BLaER1 treated with 17β-estradiol and CSF1 and Interleukin-3, amounts not matched to agents 10 nM and 100 nM (cell line): ENCODE measurements around the gene EHD1.

ENCODE experiments used
- H3K27ac ChIP-seq, 11 experiments: shearing (Covaris generic); formaldehyde crosslinking; 2 replicates each; pipeline ENCODE4 v1.8.1; 2022
- H3K27me3 ChIP-seq, 11 experiments: shearing (Covaris generic); formaldehyde crosslinking; 2 replicates each; pipeline ENCODE4 v1.8.1; 2022
- H3K36me3 ChIP-seq, 11 experiments: shearing (Covaris generic); formaldehyde crosslinking; 2 replicates each; pipeline ENCODE4 v1.8.1; 2022
- H3K4me1 ChIP-seq, 10 experiments: shearing (Covaris generic); formaldehyde crosslinking; 2 replicates each; pipeline ENCODE4 v1.8.1; 2022
- H3K4me2 ChIP-seq, 11 experiments: shearing (Covaris generic); formaldehyde crosslinking; 2 replicates each; pipeline ENCODE4 v1.8.1; 2022
- H3K4me3 ChIP-seq, 10 experiments: shearing (Covaris generic); formaldehyde crosslinking; 2 replicates each; pipeline ENCODE4 v1.8.1; 2022
- H3K9ac ChIP-seq, 11 experiments: shearing (Covaris generic); formaldehyde crosslinking; 2 replicates each; pipeline ENCODE4 v1.8.1; 2022
- H3K9me3 ChIP-seq, 11 experiments: shearing (Covaris generic); formaldehyde crosslinking; replicated peaks in 1 of 11; 2 replicates each; pipeline ENCODE4 v1.8.1; 2022
- H4K20me1 ChIP-seq, 11 experiments: shearing (Covaris generic); formaldehyde crosslinking; 2 replicates each; pipeline ENCODE4 v1.8.1; 2022
- Cebpa-rat ChIP-seq, 11 experiments: shearing (Covaris generic); IDR thresholded peaks; 2 replicates each; pipeline ENCODE4 v1.8.1; 2022

Gene EHD1

GRCh38 chr11:64834723-64835615 is 43.5 kb downstream of the EHD1 start:
- H3K4me2 ChIP-seq = peak overlapping the region in 7 of 11 experiments; percentile 5 to 86 (median 33); a peak in 11 of 22 replicates
- no peaks in the 10 kb centered on the region for H3K36me3 ChIP-seq
- H3K27me3 ChIP-seq = peaks cover 0 to 9% (median 0%) of the 10 kb centered on the region in 11 experiments; a peak in 3 of 22 replicates
- no peak overlapping the region for H3K4me3 ChIP-seq
- peaks cover 9 to 61% (median 51%) of the 10 kb centered on the region in 10 experiments for H3K4me1 ChIP-seq
- no peak overlapping the region for H3K27ac ChIP-seq
- TF ChIP-seq Cebpa-rat (IDR thresholded peaks at IDR 0.05) = no peak
- H3K9ac ChIP-seq = peak overlapping the region in 3 of 11 experiments; percentile 14 to 30 (median 26); a peak in 2 of 22 replicates
- peaks cover 0 to 23% (median 0%) of the 10 kb centered on the region in 11 experiments; a peak in 6 of 22 replicates for H4K20me1 ChIP-seq
- no peaks in the 10 kb centered on the region for H3K9me3 ChIP-seq

- no peak for TF ChIP-seq Cebpa-rat (IDR thresholded peaks at IDR 0.05)
- Histone ChIP-seq H4K20me1 (peaks cover 0 to 23% (median 0%) of the 10 kb centered on the region in 11 experiments; a peak in 6 of 22 replicates), H3K9ac (no peak overlapping the region), H3K9me3 (no peaks in the 10 kb centered on the region), H3K4me1 (peaks cover 9 to 64% (median 53%) of the 10 kb centered on the region in 10 experiments), H3K4me2 (no peak overlapping the region), H3K4me3 (no peak overlapping the region), H3K36me3 (no peaks in the 10 kb centered on the region), H3K27ac (no peak overlapping the region), H3K27me3 (peaks cover 0 to 9% (median 0%) of the 10 kb centered on the region in 11 experiments; a peak in 3 of 22 replicates)
Observed at GRCh38 chr11:64834031-64834722, 44.2 kb downstream of the EHD1 start.

- no peak for TF ChIP-seq Cebpa-rat (IDR thresholded peaks at IDR 0.05)
- peaks cover 0 to 24% (median 0%) of the 10 kb centered on the region in 11 experiments; a peak in 6 of 22 replicates for H4K20me1 ChIP-seq
- no peaks in the 10 kb centered on the region for H3K9me3 ChIP-seq
- H3K27me3 ChIP-seq = peaks cover 0 to 9% (median 0%) of the 10 kb centered on the region in 11 experiments; a peak in 3 of 22 replicates
- H3K9ac ChIP-seq = no peak overlapping the region
- peaks cover 9 to 62% (median 53%) of the 10 kb centered on the region in 10 experiments for H3K4me1 ChIP-seq
- H3K4me3 ChIP-seq = no peak overlapping the region
- no peaks in the 10 kb centered on the region for H3K36me3 ChIP-seq
- no peak overlapping the region for H3K27ac ChIP-seq
- H3K4me2 ChIP-seq = no peak overlapping the region
Observed at GRCh38 chr11:64833509-64833908, 44.9 kb downstream of the EHD1 start.

GRCh38 chr11:64833198-64833502 is 45.3 kb downstream of the EHD1 start:
- Histone ChIP-seq H3K9ac (no peak overlapping the region), H3K4me1 (peaks cover 9 to 59% (median 51%) of the 10 kb centered on the region in 10 experiments), H3K36me3 (no peaks in the 10 kb centered on the region), H3K27ac (no peak overlapping the region), H3K27me3 (peaks cover 0 to 9% (median 0%) of the 10 kb centered on the region in 11 experiments; a peak in 3 of 22 replicates), H3K9me3 (no peaks in the 10 kb centered on the region), H3K4me3 (no peak overlapping the region), H3K4me2 (no peak overlapping the region), H4K20me1 (peaks cover 0 to 24% (median 0%) of the 10 kb centered on the region in 11 experiments; a peak in 6 of 22 replicates)
- TF ChIP-seq Cebpa-rat (IDR thresholded peaks at IDR 0.05) = no peak

GRCh38 chr11:64832467-64833197 is 45.8 kb downstream of the EHD1 start:
- Histone ChIP-seq H3K36me3 (no peaks in the 10 kb centered on the region), H3K9me3 (no peaks in the 10 kb centered on the region), H3K9ac (peak overlapping the region in 1 of 11 experiments; percentile 20; a peak in 1 of 22 replicates), H3K27ac (no peak overlapping the region), H4K20me1 (peaks cover 0 to 24% (median 0%) of the 10 kb centered on the region in 11 experiments; a peak in 6 of 22 replicates), H3K27me3 (peaks cover 0 to 9% (median 0%) of the 10 kb centered on the region in 11 experiments; a peak in 2 of 22 replicates), H3K4me1 (peaks cover 9 to 53% (median 47%) of the 10 kb centered on the region in 10 experiments), H3K4me2 (peak overlapping the region in 8 of 11 experiments; percentile 18 to 80 (median 66); a peak in 13 of 22 replicates), H3K4me3 (no peak overlapping the region)
- TF ChIP-seq Cebpa-rat (IDR thresholded peaks at IDR 0.05) = no peak

GRCh38 chr11:64831411-64831891 is 47.0 kb downstream of the EHD1 start:
- H3K4me2 ChIP-seq = peak overlapping the region in 9 of 11 experiments; percentile 1 to 80 (median 64); a peak in 16 of 22 replicates
- H3K4me3 ChIP-seq = no peak overlapping the region
- peak overlapping the region in 4 of 11 experiments; percentile 17 to 41 (median 35); a peak in 3 of 22 replicates for H3K9ac ChIP-seq
- H3K36me3 ChIP-seq = no peaks in the 10 kb centered on the region
- H3K27me3 ChIP-seq = peaks cover 0 to 9% (median 0%) of the 10 kb centered on the region in 11 experiments; a peak in 2 of 22 replicates
- peaks cover 0 to 42% (median 35%) of the 10 kb centered on the region in 10 experiments; a peak in 17 of 20 replicates for H3K4me1 ChIP-seq
- no peaks in the 10 kb centered on the region for H3K9me3 ChIP-seq
- H3K27ac ChIP-seq = no peak overlapping the region
- peaks cover 0 to 24% (median 0%) of the 10 kb centered on the region in 11 experiments; a peak in 5 of 22 replicates for H4K20me1 ChIP-seq
- TF ChIP-seq Cebpa-rat (IDR thresholded peaks at IDR 0.05) = no peak

GRCh38 chr11:64829536-64830251 is 48.7 kb downstream of the EHD1 start:
- Histone ChIP-seq H3K4me2 (peak overlapping the region in 5 of 11 experiments; percentile 26 to 68 (median 40); a peak in 6 of 22 replicates), H3K4me1 (peaks cover 0 to 28% (median 22%) of the 10 kb centered on the region in 10 experiments; a peak in 17 of 20 replicates), H3K27ac (no peak overlapping the region), H3K27me3 (peaks cover 0 to 6% (median 0%) of the 10 kb centered on the region in 11 experiments; a peak in 1 of 22 replicates), H3K36me3 (no peaks in the 10 kb centered on the region), H3K9ac (no peak overlapping the region), H3K9me3 (no peaks in the 10 kb centered on the region), H4K20me1 (peaks cover 0 to 17% (median 0%) of the 10 kb centered on the region in 11 experiments; a peak in 5 of 22 replicates), H3K4me3 (no peak overlapping the region)
- TF ChIP-seq Cebpa-rat (IDR thresholded peaks at IDR 0.05) = no peak
